Activated CD8-positive, alpha-beta memory T cell treated with anti-CD3 and anti-CD28 coated beads, Interleukin-2, amount 10 ng/mL, durations not matched to agents 7 days and 5 days (primary cell): ENCODE results near the gene TLR5. TPM values are rescaled to one million over a fixed set of nuclear protein-coding genes. Genes with fewer than 3 reads are reported as not detected.

Experiments
- ATAC-seq: fragments of 150-1000 bp; cut with Tn5 transposase; one replicate; pipeline ENCODE4 v1.10.0; 2021; ENCODE audit warnings: moderate library complexity
- CTCF ChIA-PET: fragments of 350-600 bp; sonication (Branson Sonifier 250); formaldehyde crosslinking; loops from one replicate; lab custom pipeline; 2021; ENCODE audit warnings: antibody characterized with exemption; lab: Charles Lee
- DNase-seq: peaks from one replicate; pipeline ENCODE4 v3.0.0-alpha.2; 2020
- H3K27ac Mint-ChIP-seq: one replicate; pipeline ENCODE4 v1.8.0; 2021; ENCODE audit warnings: mild to moderate bottlenecking, mixed read lengths
- H3K27me3 Mint-ChIP-seq: one replicate; pipeline ENCODE4 v1.8.0; 2021; ENCODE audit warnings: mixed read lengths
- H3K36me3 Mint-ChIP-seq: one replicate; pipeline ENCODE4 v1.8.0; 2021; ENCODE audit warnings: mild to moderate bottlenecking, mixed read lengths
- H3K4me1 Mint-ChIP-seq: one replicate; pipeline ENCODE4 v1.8.0; 2021; ENCODE audit warnings: mixed read lengths
- H3K4me3 Mint-ChIP-seq: one replicate; pipeline ENCODE4 v1.8.0; 2021; ENCODE audit warnings: mild to moderate bottlenecking, moderate library complexity, mixed read lengths
- H3K9me3 Mint-ChIP-seq: one replicate; pipeline ENCODE4 v1.8.0; 2022; ENCODE audit warnings: low read depth, mixed read lengths
- total RNA-seq, 2 experiments: library from RNA; stranded (reverse); gene quantifications; one replicate each; pipeline ENCODE4 v1.2.3, GENCODE V29; 2021

The TLR5 gene
- total RNA-seq, 2 experiments from 2014 or later = 0.09 to 0.80 TPM

DNA sequence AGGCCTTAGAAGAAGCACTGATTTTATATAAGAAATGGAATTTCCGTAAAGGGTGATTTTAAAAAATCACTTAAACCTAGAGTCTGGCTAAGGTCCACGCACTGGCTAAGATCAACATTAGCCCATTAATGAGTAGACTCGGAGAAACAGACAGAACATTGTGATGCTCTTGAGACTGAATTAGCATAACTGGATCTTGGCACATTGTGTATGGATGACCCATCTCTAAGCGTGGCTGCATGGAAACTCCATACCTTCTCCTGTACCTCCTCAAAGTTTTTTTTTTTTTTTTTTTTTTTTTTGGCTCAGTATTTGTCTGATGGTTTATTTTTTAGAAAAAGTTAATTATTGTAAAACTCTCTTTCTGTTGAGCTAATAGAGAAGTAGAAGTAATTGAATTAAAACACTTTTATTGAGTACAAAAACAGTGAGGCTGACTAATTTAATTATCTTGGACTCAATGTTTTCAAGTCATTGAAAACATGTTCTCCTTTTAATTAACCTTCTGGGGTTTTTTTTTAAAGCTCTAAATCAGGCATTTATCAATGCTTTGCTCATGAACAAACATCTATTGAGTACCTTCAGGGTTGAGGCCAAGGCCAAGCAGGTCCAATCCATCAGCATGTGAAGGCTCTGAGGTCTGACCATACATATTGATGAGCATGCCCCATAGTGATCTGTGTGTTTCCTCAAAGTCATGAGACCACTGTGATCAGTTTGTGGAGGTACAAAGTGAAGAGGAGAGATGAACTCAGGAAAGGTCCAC, 74.0 kb downstream of the TLR5 start:
- ATAC-seq = no peak
- no peaks in the 10 kb centered on the region for H3K4me1 Mint-ChIP-seq
- no peak overlapping the region for H3K27ac Mint-ChIP-seq
- H3K9me3 Mint-ChIP-seq = no peaks in the 10 kb centered on the region
- H3K27me3 Mint-ChIP-seq = peaks cover 8% of the 10 kb centered on the region
- H3K36me3 Mint-ChIP-seq = no peaks in the 10 kb centered on the region
- no peak overlapping the region for H3K4me3 Mint-ChIP-seq
- DNase-seq = no peak
- CTCF ChIA-PET = interaction anchor here (0.7 kb wide), 1 partner anchor 356 kb away, joined by 3 read pairs; no protein-coding TSS in a partner anchor

GRCh38 chr1:223067914-223068313, 75.1 kb downstream of the TLR5 start:
- DNase-seq = no peak
- Mint-ChIP-seq H3K4me1 (no peaks in the 10 kb centered on the region), H3K27ac (no peak overlapping the region), H3K4me3 (no peak overlapping the region), H3K27me3 (peaks cover 4% of the 10 kb centered on the region), H3K9me3 (no peaks in the 10 kb centered on the region), H3K36me3 (no peaks in the 10 kb centered on the region)
- CTCF ChIA-PET = no interaction called here
- ATAC-seq = no peak

DNA sequence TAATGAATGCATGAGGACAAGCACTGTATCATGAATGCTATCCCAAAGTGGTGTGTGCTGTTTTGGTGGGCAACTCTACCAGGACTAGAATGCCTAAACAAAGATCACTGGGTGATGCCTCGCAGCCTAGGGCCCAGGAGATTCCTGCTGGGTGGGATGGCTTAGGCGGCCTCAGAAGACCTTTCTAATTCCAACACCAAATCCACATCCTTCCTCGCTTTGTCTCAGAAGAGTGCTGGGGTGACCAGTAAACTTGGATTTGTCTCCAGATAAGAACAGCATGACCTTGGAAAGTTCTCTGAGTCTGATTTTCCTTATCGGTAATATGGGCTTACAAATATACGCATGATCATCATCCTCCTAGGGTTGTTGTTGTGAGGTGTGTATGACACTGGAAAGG, 76.6 kb downstream of the TLR5 start:
- Mint-ChIP-seq H3K9me3 (no peaks in the 10 kb centered on the region), H3K36me3 (no peaks in the 10 kb centered on the region), H3K4me3 (no peak overlapping the region), H3K27ac (no peak overlapping the region), H3K4me1 (no peaks in the 10 kb centered on the region), H3K27me3 (no peaks in the 10 kb centered on the region)
- no peak for DNase-seq
- CTCF ChIA-PET = no interaction called here
- no peak for ATAC-seq

DNA sequence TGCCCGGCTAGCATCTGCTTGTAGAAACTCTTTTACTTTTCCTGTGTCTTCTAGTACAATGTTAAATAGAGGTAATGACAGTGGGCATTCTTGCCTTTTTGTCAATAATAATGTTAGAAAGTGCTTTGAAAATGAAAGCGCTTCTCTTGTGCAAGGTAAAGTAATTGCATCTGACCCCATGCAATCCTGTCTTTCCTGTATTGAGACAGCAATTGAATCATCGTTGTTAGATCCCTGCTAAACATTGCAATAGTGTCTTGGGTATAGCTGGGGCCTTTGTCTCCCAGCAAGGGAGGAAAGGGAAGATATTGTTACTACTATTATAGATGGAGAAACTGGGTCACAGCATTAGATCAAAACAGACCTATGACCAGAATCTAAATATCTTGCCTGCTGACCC, 80.9 kb downstream of the TLR5 start:
- ATAC-seq = no peak
- DNase-seq = no peak
- Mint-ChIP-seq H3K36me3 (no peaks in the 10 kb centered on the region), H3K9me3 (no peaks in the 10 kb centered on the region), H3K4me1 (no peaks in the 10 kb centered on the region), H3K4me3 (no peak overlapping the region), H3K27ac (no peak overlapping the region), H3K27me3 (peaks cover 2% of the 10 kb centered on the region)
- CTCF ChIA-PET = no interaction called here

DNA sequence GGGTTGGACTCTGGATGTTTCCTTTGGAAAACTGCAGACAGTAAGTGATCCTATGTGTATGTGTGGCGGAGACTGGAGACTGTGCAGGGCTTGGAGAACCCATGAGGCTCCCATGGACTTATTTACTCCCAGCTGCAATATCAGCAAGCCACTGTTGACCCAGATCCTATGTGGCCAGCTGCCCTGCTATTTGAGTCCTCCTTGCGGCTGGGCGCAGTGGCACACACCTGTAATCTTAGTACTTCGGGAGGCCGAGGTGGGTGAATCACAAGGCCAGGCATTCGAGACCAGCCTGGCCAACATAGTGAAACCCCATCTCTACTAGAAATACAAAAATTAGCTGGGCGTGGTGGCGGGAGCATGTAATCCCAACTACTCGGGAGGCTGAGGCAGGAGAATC, 83.5 kb downstream of the TLR5 start:
- Mint-ChIP-seq H3K36me3 (no peaks in the 10 kb centered on the region), H3K4me1 (no peaks in the 10 kb centered on the region), H3K9me3 (no peaks in the 10 kb centered on the region), H3K27ac (no peak overlapping the region), H3K4me3 (no peak overlapping the region), H3K27me3 (peaks cover 2% of the 10 kb centered on the region)
- DNase-seq (no peak), ATAC-seq (no peak)
- CTCF ChIA-PET = no interaction called here

Other genes starting within 250 kb of the TLR5 start
- under 1 TPM in 1 of 2 experiments, not detected in 1; 0.21 TPM for gene SUSD4, start 220.9 kb upstream of the TLR5 start, total RNA-seq